Measurements from ENCODE around the gene SNAP47. TPM values are rescaled to one million over a fixed set of nuclear protein-coding genes. Genes with fewer than 3 reads are reported as not detected.

Gene SNAP47
- total and polyA plus RNA-seq, 2 of the 4 experiments (the other 2 are of a cell fraction) = 39.4 to 72.9 TPM

DNA sequence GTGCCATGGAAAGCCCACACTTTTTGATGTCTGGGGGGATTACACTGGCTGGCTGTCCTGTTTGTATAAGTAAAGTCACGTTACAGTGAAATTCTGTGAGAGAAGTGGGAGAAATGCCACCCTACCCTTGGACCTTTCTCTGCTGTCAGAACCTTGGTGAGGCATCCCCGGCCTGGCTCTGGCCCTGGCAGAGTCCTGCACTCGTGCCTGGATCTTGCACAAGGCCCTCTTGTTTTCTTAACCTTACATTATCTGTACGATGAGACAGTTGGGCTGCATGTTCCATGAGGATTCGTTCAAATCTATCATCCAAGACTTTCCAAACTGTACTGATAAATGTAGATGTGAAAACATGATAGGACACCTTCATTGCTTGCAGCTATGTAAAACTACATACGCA, 11.4 kb downstream of the SNAP47 start:
- Histone ChIP-seq H2BK20ac (ENCODE audit: low read depth, low read length) (no peak overlapping the region), H4K91ac (ENCODE audit: insufficient read depth, low read depth, low read length) (no peak overlapping the region), H3K23ac (ENCODE audit: low read depth, low read length) (no peak overlapping the region), H3K4me2 (ENCODE audit: low read depth, low read length) (no peak overlapping the region), H3K14ac (replicated peaks; ENCODE audit: low read depth, low read length) (no peak overlapping the region), H3K18ac (ENCODE audit: low read depth, low read length) (no peak overlapping the region), H4K8ac (ENCODE audit: low read depth in 2 of 2, low read length in 2 of 2) (no peak overlapping the region), H2BK5ac (ENCODE audit: low read depth, low read length, poor library complexity, severe bottlenecking) (no peak overlapping the region), H3K9ac (ENCODE audit: low read depth, low read length) (no peak overlapping the region), H3K4me3 (ENCODE audit: insufficient read depth, low read depth, low read length) (no peak overlapping the region), H4K5ac (ENCODE audit: low read depth, low read length) (no peak overlapping the region), H3K27ac (ENCODE audit: insufficient read depth, low read length) (no peak overlapping the region), H2AFZ (replicated peaks; ENCODE audit: low read length, poor library complexity) (no peak overlapping the region), H3K4me1 (ENCODE audit: control insufficient read depth, insufficient read depth, low read length) (peaks cover 2% of the 10 kb centered on the region; the same call in 1 of the 2 replicates), H3K79me1 (ENCODE audit: low read depth in 1 of 2, low read length in 2 of 2) (peaks cover 35 to 80% of the 10 kb centered on the region in 2 experiments), H3K9me1 (ENCODE audit: insufficient read depth, low read length) (peaks cover 4% of the 10 kb centered on the region; the same call in 1 of the 2 replicates), H2BK120ac (ENCODE audit: low read depth, low read length) (no peak overlapping the region), H3K56ac (ENCODE audit: extremely low read depth, insufficient read depth, low read length) (no peak overlapping the region), H3K4ac (ENCODE audit: low read depth, low read length) (no peak overlapping the region), H2AK5ac (ENCODE audit: low read depth, low read length) (no peak overlapping the region), H2AK9ac (replicated peaks; ENCODE audit: low read depth, low read length, poor library complexity) (no peak overlapping the region), H3K27me3 (ENCODE audit: control insufficient read depth, insufficient read depth, low read length) (no peaks in the 10 kb centered on the region), H2BK15ac (ENCODE audit: low read depth, low read length) (no peak overlapping the region), H3K36me3 (ENCODE audit: control insufficient read depth, insufficient read depth, low read length) (peaks cover 27% of the 10 kb centered on the region), H4K20me1 (ENCODE audit: insufficient read depth, low read length) (peaks cover 59% of the 10 kb centered on the region), H3K9me3 (ENCODE audit: control insufficient read depth, insufficient read depth, low read length) (no peaks in the 10 kb centered on the region)
- dilution Hi-C loops (cut with HindIII; ENCODE audit: low sequenced_read_pairs, unreplicated experiment) (no loop called here), intact Hi-C loops (cut with micrococcal nuclease) (no loop called here), in situ Hi-C loops (cut with MboI; ENCODE audit: low sequenced_read_pairs) (no loop called here)
- no TSS peak for BruUV-seq (replicated peaks)
- ChIA-PET CTCF (no interaction called here), POLR2A (ENCODE audit: unreplicated experiment) (no interaction called here)
- WGBS, 2 experiments (ENCODE audit: extremely low coverage in 2 of 2, insufficient read length in 1 of 2) = 89% methylated on average over 3 of the region's 6 CpGs; no CpG with 5 or more reads in 1 of the 2 experiments
- DNase-seq (no peak), ATAC-seq (ENCODE audit: low read depth) (no peak)
- TF ChIP-seq CEBPB (IDR thresholded peaks at IDR 0.05; ENCODE audit: low read depth, low read length) (no peak), BHLHE40 (IDR thresholded peaks at IDR 0.05; ENCODE audit: low read depth, low read length) (no peak)

Measured in IMR-90 (cell line).